HCEC 1CT (cell line): Measurements from ENCODE around the gene MYL5.
A peak's percentile ranks its signal among the peaks of the same experiment; 100 is the strongest.
"Not testable (repeated sequence)": the region's sequence is repeated elsewhere in the genome, so short reads cannot be mapped to it uniquely, and the experiment has no call there.

Source experiments
- DNase-seq: peaks from one replicate; pipeline ENCODE4 v3.0.0-alpha.2; 2017

The MYL5 gene

GRCh38 chr4:674172-675035, at the start of gene MYL5, which contains the start of gene ATP5ME:
MYL5 (plus strand) TSS chr4:674542; CDS start chr4:678027, 3,485 bp downstream.
ATP5ME (minus strand) TSS chr4:674276; CDS start chr4:674247, 29 bp downstream.
- DNase-seq = peak; percentile 82

- DNase-seq = no peak
These were observed 49.4 kb upstream of the MYL5 start, which contains the start of gene PDE6B for GRCh38 chr4:624705-625590. PDE6B (plus strand) TSS chr4:625573; CDS start chr4:625627, 54 bp downstream.

- DNase-seq = no peak
These were observed 48.6 kb upstream of the MYL5 start for GRCh38 chr4:625631-626161.

- DNase-seq = no peak
These were observed 47.9 kb upstream of the MYL5 start for GRCh38 chr4:626201-627091.

GRCh38 chr4:627347-628125, 46.8 kb upstream of the MYL5 start:
- DNase-seq = no peak

- DNase-seq = no peak
These were observed 46.0 kb upstream of the MYL5 start for GRCh38 chr4:628311-628741.

- no peak for DNase-seq
These were observed 45.3 kb upstream of the MYL5 start for GRCh38 chr4:628821-629635.

- DNase-seq = no peak
These were observed 44.8 kb upstream of the MYL5 start for GRCh38 chr4:629636-629914.

- DNase-seq = no peak
These were observed 44.3 kb upstream of the MYL5 start for GRCh38 chr4:629915-630641.

GRCh38 chr4:630656-631055, 43.7 kb upstream of the MYL5 start:
- DNase-seq = no peak

GRCh38 chr4:632196-632790, 42.0 kb upstream of the MYL5 start:
- no peak for DNase-seq

GRCh38 chr4:632926-633325, 41.4 kb upstream of the MYL5 start:
- no peak for DNase-seq

- DNase-seq = no peak
These were observed 40.9 kb upstream of the MYL5 start for GRCh38 chr4:633406-633805.

- no peak for DNase-seq
These were observed 40.3 kb upstream of the MYL5 start for GRCh38 chr4:633976-634598.

- no peak for DNase-seq
These were observed 39.8 kb upstream of the MYL5 start for GRCh38 chr4:634599-634985.

- not testable (repeated sequence) for DNase-seq
These were observed 39.1 kb upstream of the MYL5 start for GRCh38 chr4:635066-635835.

GRCh38 chr4:635851-636627, 38.3 kb upstream of the MYL5 start:
- DNase-seq = no peak
